AML-193 (cell line): ENCODE data around the gene SBNO2.

Source experiments
- DNase-seq, 2 experiments: peaks; one replicate each; lab custom pipeline; 2025; lab: John Stamatoyannopoulos, UW

SBNO2 gene

DNA sequence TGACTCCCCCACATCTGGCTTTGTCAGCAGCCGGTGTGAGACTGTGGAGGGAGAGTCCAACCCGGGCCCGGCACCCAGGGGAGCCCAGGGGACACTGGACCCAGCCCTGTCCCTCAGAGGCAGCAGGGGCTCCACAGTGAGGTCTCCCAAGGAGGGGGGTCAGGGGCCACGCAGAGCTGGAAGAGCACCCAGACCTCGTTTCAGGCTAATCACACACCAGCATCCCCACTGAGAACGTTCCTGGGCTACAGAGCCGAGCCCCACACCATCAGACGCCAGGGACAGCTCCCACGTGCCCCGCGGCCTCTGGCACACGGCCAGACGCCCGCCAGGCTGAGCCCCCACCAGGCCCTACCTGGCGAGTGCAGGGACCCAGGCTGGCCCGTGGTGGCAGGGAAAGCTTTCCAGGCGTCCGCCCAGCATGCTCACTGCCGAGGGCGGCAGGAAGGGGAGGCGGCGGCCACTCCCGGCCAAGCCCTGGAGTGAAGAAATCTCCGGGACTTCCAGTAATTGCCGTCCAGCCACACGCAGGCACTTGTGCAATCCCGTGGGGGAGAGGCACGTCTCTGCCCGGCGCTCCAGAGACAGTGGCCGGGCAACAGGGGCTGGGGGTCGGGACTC is 19.2 kb downstream of the SBNO2 start:
- DNase-seq: no peak

DNA sequence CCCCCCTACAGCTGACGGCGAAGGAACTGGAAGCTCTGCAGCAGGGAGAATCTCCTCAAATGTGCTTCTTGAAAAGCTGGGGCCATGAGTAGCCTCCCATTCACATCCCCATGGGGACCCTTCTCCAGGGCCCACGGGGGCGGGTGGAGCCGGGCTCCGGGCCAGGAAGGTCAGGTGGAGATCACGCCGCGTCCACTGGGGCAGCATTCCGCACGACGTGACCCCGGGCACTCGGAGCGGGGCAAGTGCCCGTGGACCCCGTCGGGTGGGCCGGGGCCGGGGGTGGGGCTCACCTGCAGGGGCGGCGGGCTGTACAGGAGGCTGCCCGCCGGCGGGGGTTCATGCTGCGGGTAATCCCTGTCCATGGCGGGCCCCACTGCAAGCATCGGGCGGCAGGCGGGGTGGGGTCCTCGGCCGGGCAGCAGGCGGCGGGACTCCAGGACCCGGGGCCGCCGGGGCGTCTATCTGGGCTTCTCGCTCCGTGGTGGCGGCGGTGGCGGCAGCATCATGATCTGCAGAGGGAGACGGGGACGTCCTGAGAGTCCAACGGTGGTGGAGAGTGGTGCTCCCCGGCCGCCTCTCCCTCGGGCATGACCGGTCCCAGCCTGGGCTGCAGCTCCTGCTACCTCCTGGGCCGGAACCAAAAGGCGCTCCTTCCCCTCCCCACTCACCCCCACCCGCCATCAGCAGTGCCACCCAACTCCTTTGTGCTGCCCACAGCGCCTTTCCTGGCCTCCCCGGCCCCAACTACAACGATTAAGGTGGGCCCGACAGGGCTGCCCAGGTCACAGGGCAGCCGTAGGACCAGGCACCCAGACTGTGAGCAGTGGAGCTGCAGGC is 20.0 kb downstream of the SBNO2 start:
- no peak for DNase-seq

DNA sequence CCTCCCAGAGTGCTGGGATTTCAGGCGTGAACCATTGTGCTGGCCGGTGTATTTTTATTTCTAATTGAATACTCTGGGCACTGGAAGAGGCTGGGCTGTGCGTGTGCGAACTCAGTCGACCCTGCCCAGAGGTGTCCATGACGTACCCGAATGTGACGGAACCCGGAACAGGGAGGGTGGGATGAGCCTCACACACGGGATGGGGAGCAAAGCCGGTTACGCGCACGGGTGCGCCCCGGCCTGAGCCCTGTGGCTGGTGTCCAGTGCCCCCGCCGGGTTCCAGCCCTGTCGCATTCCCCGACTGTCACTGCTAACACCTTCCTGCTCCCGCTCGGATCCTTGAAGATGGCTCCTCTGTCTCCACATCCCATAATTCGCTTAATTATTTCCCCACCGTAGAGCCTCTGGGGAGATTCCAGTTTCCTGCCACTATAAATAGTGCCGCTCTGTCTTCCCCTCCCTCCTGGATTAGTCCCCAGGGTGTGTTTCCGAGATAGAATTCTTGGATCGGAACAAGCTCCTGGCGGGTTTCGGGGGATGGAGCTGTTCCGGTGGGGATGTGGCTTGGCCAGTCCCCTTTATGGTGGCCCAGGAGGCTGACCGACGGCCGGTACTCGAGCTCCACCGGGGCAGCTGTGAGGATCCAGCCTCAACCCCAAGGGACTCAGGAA is 22.0 kb downstream of the SBNO2 start:
- no peak for DNase-seq

DNA sequence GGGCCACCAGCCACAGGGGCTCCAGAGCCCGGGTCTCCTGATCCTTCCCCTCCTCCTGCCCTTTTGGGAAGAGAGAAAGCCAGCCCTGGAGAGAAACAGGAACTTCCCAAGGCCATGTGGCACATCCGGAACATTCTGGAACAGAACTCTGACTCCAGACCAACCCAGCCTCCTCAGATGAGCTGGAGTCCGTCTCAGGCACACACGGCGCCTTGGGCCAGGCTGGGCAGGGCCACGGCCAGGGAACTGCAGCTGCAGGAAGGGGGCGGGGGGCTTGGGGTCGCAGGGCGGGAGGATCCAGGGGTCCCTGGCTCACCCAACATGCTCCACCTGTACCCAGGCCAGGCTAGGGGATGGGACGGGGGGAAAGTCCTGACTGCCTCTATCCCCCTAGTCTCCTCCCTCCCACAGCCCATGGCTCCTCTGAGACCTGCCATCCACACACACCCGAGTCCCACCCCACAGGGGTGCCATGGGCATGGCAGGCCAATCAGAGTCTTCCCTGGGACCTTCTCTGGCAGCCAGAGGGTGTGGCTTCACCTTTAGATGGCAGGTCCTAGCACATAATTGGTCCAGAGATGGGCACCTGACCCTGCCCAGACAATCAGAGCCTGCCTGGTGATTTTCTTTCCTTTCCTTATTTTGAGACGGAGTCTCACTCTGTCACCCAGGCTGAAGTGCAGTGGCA is 22.9 kb downstream of the SBNO2 start:
- no peak for DNase-seq

DNA sequence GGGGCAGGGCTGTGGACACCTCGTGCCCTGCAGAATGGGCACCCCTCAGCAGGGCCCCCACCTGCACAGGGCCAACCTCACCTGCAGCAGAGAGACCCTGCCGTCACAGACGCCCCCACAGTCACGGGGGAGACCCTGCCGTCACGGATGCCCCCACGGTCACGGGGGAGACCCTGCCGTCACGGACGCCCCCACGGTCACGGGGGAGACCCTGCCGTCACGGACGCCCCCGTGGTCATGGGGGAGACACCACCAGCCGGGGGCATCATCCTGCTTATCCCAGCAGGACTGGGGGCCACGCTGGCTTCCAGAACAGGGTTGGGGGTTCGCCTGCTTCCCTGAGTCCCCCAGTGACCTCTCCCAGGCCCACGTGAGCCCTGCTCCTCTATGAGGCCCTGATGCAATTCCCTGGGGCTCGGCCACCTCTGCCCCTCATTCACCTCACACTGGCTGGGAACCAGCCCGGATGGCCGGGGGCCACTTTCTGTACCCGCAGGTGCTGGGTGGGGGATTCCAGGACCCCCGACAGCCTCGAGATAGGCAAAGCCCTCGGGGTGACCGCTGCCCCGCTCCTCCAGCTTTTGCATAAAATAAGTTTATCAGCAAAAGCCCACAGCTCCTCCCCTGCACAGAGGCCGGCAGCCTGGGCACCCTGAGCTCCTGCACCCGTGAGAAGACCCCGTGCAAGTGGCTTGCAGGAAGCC is 23.6 kb downstream of the SBNO2 start:
- DNase-seq: no peak

DNA sequence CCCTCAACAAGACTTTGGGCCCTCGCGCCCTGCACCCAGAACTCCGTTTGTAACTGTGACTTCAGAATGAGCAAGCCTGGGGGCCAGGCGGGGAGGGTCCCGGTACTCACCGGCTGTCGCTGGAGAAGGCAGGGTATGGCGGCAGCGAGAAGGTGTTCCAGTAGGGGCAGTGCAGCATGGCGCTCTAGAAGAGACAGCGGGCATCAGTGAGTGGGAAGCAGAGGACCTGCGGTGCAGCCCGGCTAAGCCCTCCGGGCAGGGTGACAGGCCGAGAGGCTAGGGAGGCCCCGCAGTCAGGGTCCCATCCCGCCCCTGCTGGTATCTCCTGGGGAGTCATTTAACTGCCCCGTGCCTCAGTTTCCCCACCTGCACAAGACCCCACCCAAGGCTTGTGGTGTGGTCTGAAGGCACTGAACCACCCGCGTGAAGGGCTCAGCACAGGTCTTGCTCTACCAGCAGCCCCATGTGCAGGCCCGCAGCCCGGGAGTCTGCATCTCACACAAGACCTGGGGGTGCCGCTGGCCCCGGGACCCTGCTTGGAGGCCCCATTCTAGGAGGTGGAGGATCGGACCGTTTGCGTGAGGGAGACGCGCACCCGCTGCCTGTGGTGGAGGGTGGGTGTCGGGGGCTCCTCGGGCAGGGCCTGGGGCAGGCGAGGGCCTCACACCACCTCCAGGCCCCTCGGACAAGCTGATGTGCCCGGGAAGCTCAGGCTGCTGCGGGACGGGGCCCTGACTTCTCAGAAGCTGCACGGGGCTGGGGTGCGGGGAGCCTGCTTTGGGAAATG is 24.6 kb downstream of the SBNO2 start:
- DNase-seq: no peak

DNA sequence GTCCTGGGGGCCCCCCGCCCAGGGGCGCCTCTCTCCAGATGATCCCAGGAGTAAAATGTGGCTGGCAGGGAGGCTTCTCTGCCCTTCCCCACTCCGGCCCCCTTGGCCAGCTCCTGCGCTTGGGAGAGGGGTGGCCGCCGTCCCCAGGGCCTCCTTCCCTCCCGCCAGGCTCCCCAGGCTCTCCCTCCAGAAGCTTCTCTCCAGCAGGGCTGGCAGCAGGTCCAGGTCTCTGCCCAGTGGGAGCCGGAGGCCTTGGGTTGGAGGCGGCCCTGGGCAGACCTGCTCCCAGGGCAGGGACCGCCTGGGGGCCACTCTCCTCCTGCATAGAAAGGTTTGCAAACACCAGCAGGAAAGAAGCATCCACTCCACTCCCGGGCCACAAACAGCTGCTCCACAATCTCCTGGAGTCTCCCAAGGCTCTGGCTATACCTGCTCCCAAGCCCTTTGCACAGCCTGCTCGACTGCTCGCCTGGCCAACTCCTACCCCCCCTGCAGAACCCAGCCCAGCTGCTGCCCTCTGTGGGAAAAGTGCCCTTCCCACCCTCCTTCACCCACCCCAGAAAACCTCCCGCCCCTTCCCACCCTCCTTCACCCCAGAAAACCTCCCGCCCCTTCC is 26.0 kb downstream of the SBNO2 start:
- DNase-seq: no peak

DNA sequence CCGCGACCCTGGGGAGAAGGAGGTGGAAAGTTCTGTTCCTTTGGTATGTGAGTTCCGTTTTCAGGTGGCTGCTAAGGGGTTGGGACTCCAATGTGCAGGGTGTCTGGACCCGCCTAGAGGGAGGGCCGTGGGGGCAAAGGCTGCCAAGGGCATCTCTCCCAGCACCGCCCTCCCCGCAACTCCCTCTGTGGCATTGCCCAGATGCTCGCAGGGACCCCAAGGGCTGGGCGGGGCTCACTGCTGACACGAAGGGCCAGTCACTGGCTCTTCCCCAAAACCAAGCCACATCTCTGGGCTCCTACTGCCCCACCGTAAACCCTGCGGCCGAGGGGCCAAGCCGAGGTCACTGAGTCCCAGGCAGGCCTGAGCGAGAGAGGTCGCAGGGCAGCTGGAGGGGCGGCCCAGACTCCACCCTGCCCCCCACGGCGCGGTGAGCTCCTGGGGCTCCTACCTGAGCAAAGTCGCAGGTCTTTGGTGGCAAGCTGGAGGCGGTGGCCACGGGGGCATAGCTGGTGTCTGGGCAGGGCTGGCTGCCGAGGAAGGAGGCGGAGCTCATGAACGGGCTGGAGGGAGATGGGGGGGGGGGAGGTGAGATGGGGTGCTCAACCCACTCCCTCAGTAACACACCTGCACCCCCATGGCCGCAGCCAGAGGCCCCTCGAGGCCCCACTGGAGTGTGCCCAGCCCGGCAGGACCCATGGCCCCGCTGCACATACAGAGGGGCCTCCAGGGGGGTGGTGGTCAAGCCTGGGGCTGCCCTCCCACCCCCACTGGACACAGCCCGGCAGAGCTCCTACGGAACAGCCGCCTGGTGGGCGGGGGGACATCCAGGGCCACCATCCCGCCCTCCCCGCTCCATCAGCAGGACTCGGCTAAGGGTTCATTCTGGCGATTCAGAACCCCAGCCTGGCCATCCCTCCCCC is 26.9 kb downstream of the SBNO2 start:
- no peak for DNase-seq

DNA sequence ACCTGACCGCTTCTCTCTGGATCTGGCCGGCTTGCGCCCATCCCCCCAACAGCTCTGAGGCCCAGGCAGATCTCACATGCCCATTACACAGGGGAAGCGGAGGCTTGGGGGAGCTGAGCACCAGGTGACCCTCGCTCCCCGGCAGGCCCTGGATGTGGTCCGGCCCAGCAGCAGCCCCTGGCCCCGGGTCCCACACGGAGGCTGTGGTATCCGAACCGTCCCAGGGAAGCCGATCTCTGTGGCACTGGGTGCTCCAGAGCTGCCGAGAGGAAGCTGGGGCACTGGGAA is 27.7 kb downstream of the SBNO2 start:
- no peak for DNase-seq

DNA sequence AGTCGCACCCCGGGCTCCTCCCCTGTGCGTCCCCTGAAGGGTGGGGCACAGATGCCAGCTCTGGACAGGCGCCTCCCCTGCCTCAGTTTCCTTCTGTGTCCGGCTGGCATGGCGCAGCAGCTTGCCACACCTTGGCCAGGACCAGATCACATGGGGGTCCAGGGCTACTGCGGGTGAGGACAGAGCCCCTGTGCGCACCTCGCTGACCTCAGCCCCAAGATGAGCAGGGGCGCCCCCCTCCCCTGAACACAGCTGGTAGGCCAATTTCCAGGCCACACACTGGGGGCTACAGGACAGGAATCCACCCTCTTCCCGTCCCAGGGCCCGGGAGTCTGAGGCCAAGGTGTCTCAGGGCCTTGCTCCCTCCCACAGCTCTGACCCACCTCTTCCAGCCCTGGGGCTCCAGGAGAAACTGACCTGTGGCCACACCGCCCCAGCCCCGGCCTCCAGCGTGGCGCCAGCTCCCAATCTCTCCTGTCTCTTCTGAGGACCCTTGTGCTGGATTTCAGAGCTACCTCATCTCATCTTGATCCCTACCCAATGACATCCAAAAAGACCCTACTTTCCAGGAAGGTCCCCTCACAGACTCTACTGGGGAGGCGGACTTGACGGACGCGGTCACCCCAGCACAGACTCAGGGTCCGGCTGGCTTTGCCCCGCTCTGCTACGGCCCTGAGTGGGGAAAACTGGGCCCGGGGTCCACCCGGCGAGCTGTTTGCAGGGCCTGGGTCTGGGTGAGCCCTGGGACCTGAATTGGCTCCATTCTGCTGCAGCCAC is 28.2 kb downstream of the SBNO2 start:
- DNase-seq: no peak

DNA sequence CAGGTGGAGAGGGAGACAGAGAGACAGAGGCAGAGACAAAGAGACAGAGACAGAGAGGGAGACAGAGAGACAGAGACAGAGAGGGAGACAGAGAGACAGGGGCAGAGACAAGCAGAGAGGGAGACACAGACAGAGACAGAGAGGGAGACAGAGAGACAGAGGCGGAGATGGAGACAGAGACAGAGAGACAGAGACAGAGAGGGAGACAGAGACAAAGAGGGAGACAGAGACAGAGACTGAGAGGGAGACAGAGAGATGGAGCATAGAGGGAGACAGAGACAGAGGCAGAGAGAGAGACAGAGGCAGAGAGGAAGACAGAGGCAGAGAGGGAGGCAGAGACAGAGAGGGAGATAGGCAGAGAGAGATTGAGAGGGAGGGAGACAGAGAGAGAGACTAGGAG is 29.3 kb downstream of the SBNO2 start:
- DNase-seq: no peak

DNA sequence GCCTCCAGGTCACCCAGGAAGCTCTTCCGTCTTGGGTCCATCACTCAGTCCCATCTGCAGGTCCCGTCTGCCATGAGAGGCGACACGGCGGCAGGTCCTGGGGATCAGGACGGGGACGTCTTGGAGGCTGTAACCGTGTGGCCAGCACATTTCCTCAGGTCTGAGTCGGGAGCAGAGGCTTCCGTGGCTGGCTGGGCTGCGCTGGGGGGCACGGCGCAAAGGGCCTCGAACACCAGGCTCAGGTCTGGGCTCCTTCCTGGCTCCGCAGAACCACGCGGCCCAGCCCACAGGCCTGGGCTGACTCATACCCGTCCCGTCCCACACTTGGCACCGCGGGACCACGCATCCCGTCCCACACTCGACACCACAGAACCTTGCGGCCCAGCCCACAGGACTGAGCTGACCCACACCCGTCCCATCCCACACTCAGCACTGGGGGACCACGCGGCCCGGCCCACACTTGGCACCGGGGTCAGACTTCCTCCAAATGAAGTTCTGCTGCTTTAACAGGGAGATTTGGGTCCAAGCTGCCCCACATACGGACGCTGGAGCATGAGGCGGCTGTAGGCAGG is 30.2 kb downstream of the SBNO2 start:
- DNase-seq: no peak

DNA sequence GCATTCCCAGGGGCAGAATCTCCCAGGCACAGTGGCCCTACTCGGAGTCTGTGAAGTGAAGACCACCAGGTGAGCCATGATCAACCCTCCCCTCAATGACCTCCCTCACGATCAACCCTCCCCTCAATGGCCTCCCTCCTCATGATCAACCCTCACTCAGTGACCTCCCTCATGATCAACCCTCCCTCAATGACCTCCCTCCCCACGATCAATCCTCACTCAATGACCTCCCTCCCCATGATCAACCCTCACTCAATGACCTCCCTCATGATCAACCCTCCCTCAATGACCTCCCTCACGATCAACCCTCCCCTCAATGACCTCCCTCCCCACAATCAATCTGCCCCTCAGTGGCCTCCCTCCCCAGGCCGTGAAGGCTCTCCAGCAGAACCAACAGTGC is 32.1 kb downstream of the SBNO2 start:
- DNase-seq: no peak

DNA sequence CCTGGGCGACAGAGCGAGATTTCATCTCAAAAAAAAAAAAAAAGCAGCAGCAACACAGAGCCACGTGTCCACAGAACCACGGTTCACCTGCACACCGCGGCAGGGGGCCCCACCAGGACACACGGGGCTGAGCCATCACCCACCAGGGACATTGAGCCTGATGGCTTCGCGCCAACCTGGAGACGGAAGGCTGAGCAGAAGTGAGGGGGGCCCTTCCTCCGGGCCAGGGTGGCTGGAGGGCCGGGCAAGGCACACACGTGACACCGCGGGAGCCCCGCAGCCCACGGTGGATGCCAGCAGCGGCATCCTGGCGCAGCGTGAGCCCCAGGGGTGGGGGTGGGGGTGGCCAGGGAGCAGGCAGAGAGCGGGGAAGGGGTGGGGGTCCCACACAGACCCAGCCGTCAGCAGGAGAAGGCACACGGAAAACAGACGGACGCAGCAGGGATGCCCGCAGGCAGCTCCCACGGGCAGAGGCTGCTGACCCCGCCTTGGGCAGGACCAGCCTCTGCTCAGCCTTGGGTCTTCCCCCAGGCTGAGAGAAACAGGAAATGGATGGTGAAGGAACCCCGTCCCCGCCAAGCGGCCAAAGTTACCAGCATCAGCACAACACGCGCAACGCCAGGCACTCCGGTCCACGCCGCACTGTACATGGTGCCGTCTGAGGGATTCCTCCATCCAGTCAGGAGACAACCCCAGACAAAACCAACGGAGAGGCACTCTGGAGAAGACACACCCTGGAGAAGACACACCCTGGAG is 33.6 kb downstream of the SBNO2 start:
- no peak for DNase-seq

DNA sequence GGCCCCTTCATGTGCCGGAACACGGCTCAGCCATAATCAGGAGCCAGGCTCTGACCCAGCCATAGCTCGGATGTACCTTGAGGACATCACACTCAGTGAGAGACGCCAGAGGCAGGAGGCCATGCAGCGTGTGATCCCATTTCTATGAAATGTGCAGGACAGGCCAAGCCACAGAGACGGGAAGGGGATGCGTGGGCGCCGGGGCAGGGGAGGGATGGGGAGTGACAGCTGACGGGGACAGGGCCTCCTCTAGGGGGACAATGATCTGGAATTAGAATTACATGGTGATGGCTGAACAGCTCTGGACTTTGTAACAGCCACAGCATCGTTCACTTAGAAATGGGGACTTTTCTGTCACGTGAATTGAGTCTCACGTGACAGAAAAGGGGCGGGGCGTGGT is 34.9 kb downstream of the SBNO2 start:
- DNase-seq: no peak

DNA sequence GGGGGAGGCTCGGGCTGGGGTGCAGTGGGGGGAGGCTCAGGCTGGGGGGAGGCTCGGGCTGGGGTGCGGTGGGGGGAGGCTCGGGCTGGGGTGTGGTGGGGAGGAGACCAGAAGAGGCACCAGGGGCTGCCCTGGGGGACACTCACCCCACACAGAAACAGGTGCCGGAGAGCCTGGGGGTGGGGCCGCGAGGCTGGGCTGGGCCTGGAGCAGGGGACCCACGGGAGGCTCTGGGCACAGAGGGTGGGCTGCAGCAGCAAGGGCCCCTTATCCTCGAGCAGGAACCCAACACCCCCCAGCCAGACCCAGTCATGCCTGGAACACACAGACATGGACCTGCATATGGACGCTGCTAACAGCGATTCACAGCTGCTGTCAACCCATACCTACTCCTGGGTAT is 35.9 kb downstream of the SBNO2 start:
- no peak for DNase-seq

DNA sequence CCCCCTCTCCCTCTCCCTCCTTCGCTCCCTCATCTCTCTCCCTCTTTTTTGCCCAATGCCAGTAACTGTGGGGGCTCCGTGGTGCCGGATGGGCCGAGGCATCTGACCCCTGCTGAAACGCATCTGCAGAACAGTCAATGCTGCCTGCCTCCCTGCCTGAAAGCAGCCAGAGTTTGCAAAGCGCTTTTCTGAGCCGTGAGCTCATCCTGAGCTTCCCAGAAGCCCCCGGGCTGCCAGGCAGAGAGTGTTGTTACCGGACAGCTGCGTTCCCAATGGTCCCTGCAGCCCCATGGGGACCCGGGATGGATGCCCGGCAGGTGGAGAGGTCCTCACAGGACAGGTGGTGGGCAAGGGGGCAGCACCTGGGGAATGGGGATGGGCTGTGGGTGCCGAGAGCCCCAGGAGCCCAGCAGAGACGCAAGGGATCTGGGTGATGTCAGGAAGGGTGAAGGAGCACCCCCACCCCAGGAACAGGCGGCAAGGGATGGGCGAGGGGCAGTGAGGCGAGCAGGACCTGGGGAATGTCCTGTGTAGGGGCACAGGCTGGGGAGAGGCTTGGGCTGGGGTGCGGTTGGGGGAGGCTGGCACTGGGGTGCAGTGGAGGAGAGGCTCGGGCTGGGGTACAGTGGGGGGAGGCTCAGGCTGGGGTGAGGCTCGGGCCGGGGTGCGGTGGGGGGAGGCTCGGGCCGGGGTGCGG is 37.3 kb downstream of the SBNO2 start:
- DNase-seq: no peak
